B cell (primary cell): ENCODE results near the gene GAP43. TPM values are rescaled to one million over a fixed set of nuclear protein-coding genes. Genes with fewer than 3 reads are reported as not detected.

Experiments
- ATAC-seq: fragments of 200-7000 bp; cut with Tn5 transposase; one replicate; pipeline ENCODE4 v1.10.0; 2021; ENCODE audit warnings: low read depth, mild to moderate bottlenecking, moderate number of reproducible peaks, moderate library complexity
- CTCF ChIA-PET: fragments of 350-600 bp; sonication (Branson Sonifier 250); formaldehyde crosslinking; loops from one replicate; lab custom pipeline; 2021; ENCODE audit warnings: antibody characterized with exemption, inconsistent platforms; lab: Charles Lee
- POLR2A ChIA-PET: fragments of 350-600 bp; sonication (Branson Sonifier 250); formaldehyde crosslinking; loops from one replicate; lab custom pipeline; 2021; ENCODE audit warnings: antibody characterized with exemption; lab: Charles Lee
- DNase-seq: peaks from one replicate; pipeline ENCODE4 v3.0.0; 2013
- H2AFZ ChIP-seq: 2 replicates; pipeline ENCODE4 v1.6.1; 2012; ENCODE audit warnings: mild to moderate bottlenecking, low read depth, low read length; ENCODE audit not compliant: insufficient read depth, poor library complexity, severe bottlenecking
- H3K27ac ChIP-seq, 2 donors: 1 replicate in 1 of 2; 2 replicates in 1 of 2; pipeline ENCODE4 v1.5.1; 2012 to 2013; ENCODE audit warnings: low read length in 2 of 2, mild to moderate bottlenecking in 2 of 2, moderate library complexity in 1 of 2
- H3K27me3 ChIP-seq, 4 experiments: fragments of 200-600 bp in 1 of 4; sonication (generic) in 1 of 4; replicated peaks in 1 of 4; 1 replicate in 2 of 4; 2 replicates in 2 of 4; pipeline versions ENCODE4 v1.6.1 to v1.7.0; 2013 to 2016; ENCODE audit warnings: low read length in 3 of 4, mild to moderate bottlenecking in 2 of 4, mixed read lengths in 1 of 4, moderate library complexity in 1 of 4; ENCODE audit not compliant: insufficient read depth in 4 of 4, control insufficient read depth in 3 of 4; ENCODE audit errors: control extremely low read depth in 1 of 4
- H3K36me3 ChIP-seq, 2 experiments: replicated peaks in 1 of 2; 1 replicate in 1 of 2; 2 replicates in 1 of 2; pipeline versions ENCODE4 v1.6.1 to v1.7.1; 2013; ENCODE audit warnings: low read length in 1 of 2; ENCODE audit not compliant: insufficient read depth in 2 of 2, control insufficient read depth in 1 of 2; ENCODE audit errors: control extremely low read depth in 1 of 2, extremely low read depth in 1 of 2
- H3K4me1 ChIP-seq, 2 donors: fragments of 200-600 bp in 1 of 2; sonication (generic) in 1 of 2; 1 replicate in 1 of 2; 2 replicates in 1 of 2; pipeline versions ENCODE4 v1.5.1 to v1.6.1; 2013 to 2017; ENCODE audit warnings: low read length in 2 of 2; ENCODE audit not compliant: control insufficient read depth in 2 of 2, insufficient read depth in 2 of 2
- H3K4me2 ChIP-seq: replicated peaks from 2 replicates; pipeline ENCODE3; 2012; ENCODE audit warnings: mild to moderate bottlenecking, low read depth, low read length; ENCODE audit not compliant: poor library complexity, severe bottlenecking
- H3K4me3 ChIP-seq, 5 experiments: fragments of 200-600 bp in 1 of 5; sonication (generic) in 1 of 5; 1 replicate in 3 of 5; 2 replicates in 2 of 5; pipeline versions ENCODE4 v1.5.1 to v1.7.0; 2011 to 2016; ENCODE audit warnings: low read length in 4 of 5, mild to moderate bottlenecking in 4 of 5, low read depth in 2 of 5, control low read depth in 1 of 5, moderate library complexity in 1 of 5; ENCODE audit not compliant: insufficient read depth in 1 of 5; ENCODE audit errors: control extremely low read depth in 1 of 5, extremely low read depth in 1 of 5
- H3K79me2 ChIP-seq: fragments of 200-600 bp; sonication (generic); one replicate; pipeline ENCODE4 v1.6.0; 2016; ENCODE audit warnings: low read length; ENCODE audit not compliant: control insufficient read depth, insufficient read depth
- H3K9ac ChIP-seq: fragments of 200-600 bp; sonication (generic); 2 replicates; pipeline ENCODE4 v1.6.1; 2017; ENCODE audit warnings: mild to moderate bottlenecking, low read length, moderate library complexity
- H3K9me3 ChIP-seq, 3 donors: one replicate each; pipeline versions ENCODE4 v1.6.1 to v1.7.1; 2013; ENCODE audit warnings: low read length in 2 of 3; ENCODE audit not compliant: control insufficient read depth in 2 of 3, insufficient read depth in 1 of 3; ENCODE audit errors: control extremely low read depth in 1 of 3
- H4K20me1 ChIP-seq: 2 replicates; pipeline ENCODE4 v1.6.0; 2012; ENCODE audit warnings: mild to moderate bottlenecking, low read length; ENCODE audit not compliant: insufficient read depth, control insufficient read depth, poor library complexity, severe bottlenecking
- H3K27ac Mint-ChIP-seq: one replicate; pipeline ENCODE4 v1.8.0; 2021; ENCODE audit warnings: mixed read lengths
- H3K27me3 Mint-ChIP-seq: one replicate; pipeline ENCODE4 v1.8.0; 2021; ENCODE audit warnings: mixed read lengths
- H3K4me1 Mint-ChIP-seq: one replicate; pipeline ENCODE4 v1.8.0; 2021; ENCODE audit warnings: mixed read lengths
- H3K4me3 Mint-ChIP-seq: one replicate; pipeline ENCODE4 v1.8.0; 2021; ENCODE audit warnings: mixed read lengths
- H3K9me3 Mint-ChIP-seq: one replicate; pipeline ENCODE4 v1.8.0; 2022; ENCODE audit warnings: mixed read lengths; ENCODE audit not compliant: insufficient read depth
- CTCF ChIP-seq: fragments of 200-600 bp; IDR thresholded peaks from one replicate; pipeline ENCODE4 v1.8.0; 2022; ENCODE audit warnings: antibody characterized with exemption, mild to moderate bottlenecking
- EZH2 ChIP-seq: IDR thresholded peaks from 2 replicates; pipeline ENCODE4 v1.6.1; 2012; ENCODE audit warnings: borderline replicate concordance, low read depth, mild to moderate bottlenecking, moderate library complexity, low read length; ENCODE audit not compliant: insufficient read depth, poor library complexity, severe bottlenecking
- WGBS: methylation state at CpG from one replicate; pipeline ENCODE4 v1.1.5; 2013; ENCODE audit warnings: missing lambda C conversion rate; ENCODE audit not compliant: insufficient coverage; 5-methylcytosine and 5-hydroxymethylcytosine counted together
- intact Hi-C: fragments of 100-400 bp; cut with micrococcal nuclease; formaldehyde crosslinking; loops from one replicate; pipeline ENCODE4 v1.10.0; 2022
- polyA plus RNA-seq: library from polyadenylated mRNA; depleted of rRNA; stranded (reverse); fragments of >200 nt; gene quantifications from 2 replicates; pipeline ENCODE4 v1.2.3, GENCODE V29; 2012
- total RNA-seq, 2 donors: library from RNA; stranded (reverse); fragments of 120-200 nt in 1 of 2; gene quantifications; 1 replicate in 1 of 2; 2 replicates in 1 of 2; pipeline versions ENCODE4 v1.2.3 to v1.2.4, GENCODE V29; 2013 to 2022

GAP43 gene
- total and polyA plus RNA-seq, 2 donors (not counting 1 experiment from before 2014, with no cell fraction given): 0.04 TPM; not detected in 1

GRCh38 chr3:115602194-115602593 lies 21.1 kb upstream of the GAP43 start:
- Histone ChIP-seq H3K27me3 (peaks cover 0 to 4% (median 0%) of the 10 kb centered on the region in 4 experiments), H3K9ac (no peak overlapping the region), H3K4me1 (no peaks in the 10 kb centered on the region), H3K4me2 (no peak overlapping the region), H4K20me1 (no peaks in the 10 kb centered on the region), H3K36me3 (no peaks in the 10 kb centered on the region), H3K79me2 (no peaks in the 10 kb centered on the region), H3K27ac (no peak overlapping the region), H2AFZ (no peak overlapping the region), H3K9me3 (no peaks in the 10 kb centered on the region), H3K4me3 (no peak overlapping the region)
- CTCF ChIA-PET: no interaction called here
- intact Hi-C loops: no loop called here
- Mint-ChIP-seq H3K9me3 (no peaks in the 10 kb centered on the region), H3K27me3 (peaks cover 14% of the 10 kb centered on the region), H3K4me3 (no peak overlapping the region), H3K4me1 (no peaks in the 10 kb centered on the region), H3K27ac (no peak overlapping the region)
- 100% methylated on average over 2 of the region's 2 CpGs for WGBS
- TF ChIP-seq CTCF (no peak), EZH2 (no peak)
- ATAC-seq (no peak), DNase-seq (no peak)
- POLR2A ChIA-PET: no interaction called here

- Mint-ChIP-seq H3K27me3 (peaks cover 4% of the 10 kb centered on the region), H3K4me1 (no peaks in the 10 kb centered on the region), H3K27ac (no peak overlapping the region), H3K9me3 (no peaks in the 10 kb centered on the region), H3K4me3 (no peak overlapping the region)
- ChIA-PET POLR2A (no interaction called here), CTCF (no interaction called here)
- intact Hi-C loops: no loop called here
- Histone ChIP-seq H3K4me2 (no peak overlapping the region), H3K27me3 (peaks cover 0 to 5% (median 0%) of the 10 kb centered on the region in 4 experiments), H3K9me3 (no peaks in the 10 kb centered on the region), H3K27ac (no peak overlapping the region), H3K4me1 (no peaks in the 10 kb centered on the region), H3K79me2 (no peaks in the 10 kb centered on the region), H3K4me3 (no peak overlapping the region), H2AFZ (no peak overlapping the region), H3K9ac (no peak overlapping the region), H3K36me3 (no peaks in the 10 kb centered on the region), H4K20me1 (no peaks in the 10 kb centered on the region)
- TF ChIP-seq CTCF: no peak
- TF ChIP-seq EZH2: no peak
- ATAC-seq (no peak), DNase-seq (no peak)
- WGBS: no CpG with 5 or more reads among the region's 3 CpGs
Measured at GRCh38 chr3:115611630-115612029, 11.7 kb upstream of the GAP43 start.
